H9 (cell line): ENCODE data around the gene DLG2. TPM values are rescaled to one million over a fixed set of nuclear protein-coding genes. Genes with fewer than 3 reads are reported as not detected.

ENCODE experiments used
- DNase-seq: peaks from one replicate; pipeline ENCODE4 v3.0.0-alpha.2; 2017
- H2AFZ ChIP-seq: one replicate; pipeline ENCODE4 v1.6.1; 2013; ENCODE audit warnings: mild to moderate bottlenecking, low read length, control low read depth, moderate library complexity
- H2AK5ac ChIP-seq: 2 replicates; pipeline ENCODE4 v1.6.1; 2013; ENCODE audit warnings: low read length, control low read depth, mixed read lengths; ENCODE audit not compliant: insufficient read length
- H2BK120ac ChIP-seq: one replicate; pipeline ENCODE4 v1.6.1; 2013; ENCODE audit warnings: low read depth, mild to moderate bottlenecking, low read length, control low read depth, inconsistent platforms; ENCODE audit not compliant: poor library complexity, severe bottlenecking
- H2BK12ac ChIP-seq: 2 replicates; pipeline ENCODE4 v1.6.1; 2013; ENCODE audit warnings: low read length, control low read depth, mixed read lengths, low read depth; ENCODE audit not compliant: insufficient read length
- H2BK15ac ChIP-seq: 2 replicates; pipeline ENCODE4 v1.6.1; 2013; ENCODE audit warnings: low read depth, low read length, control low read depth
- H2BK20ac ChIP-seq: one replicate; pipeline ENCODE4 v1.6.1; 2013; ENCODE audit warnings: low read depth, mild to moderate bottlenecking, low read length, control low read depth, inconsistent platforms; ENCODE audit not compliant: poor library complexity, severe bottlenecking
- H2BK5ac ChIP-seq: 2 replicates; pipeline ENCODE4 v1.6.1; 2013; ENCODE audit warnings: low read length, control low read depth, mixed read lengths; ENCODE audit not compliant: insufficient read length
- H3K14ac ChIP-seq: 2 replicates; pipeline ENCODE4 v1.6.1; 2013; ENCODE audit warnings: low read length, control low read depth; ENCODE audit not compliant: insufficient read depth
- H3K18ac ChIP-seq: 2 replicates; pipeline ENCODE4 v1.6.1; 2013; ENCODE audit warnings: low read depth, mild to moderate bottlenecking, mixed read lengths, low read length, control low read depth; ENCODE audit not compliant: insufficient read length
- H3K23ac ChIP-seq: 2 replicates; pipeline ENCODE4 v1.6.1; 2013; ENCODE audit warnings: low read length, control low read depth, mixed read lengths, low read depth; ENCODE audit not compliant: insufficient read length
- H3K23me2 ChIP-seq: 2 replicates; pipeline ENCODE4 v1.6.1; 2013; ENCODE audit warnings: low read depth, mild to moderate bottlenecking, mixed read lengths, low read length, control low read depth; ENCODE audit not compliant: insufficient read length, poor library complexity, severe bottlenecking
- H3K27ac ChIP-seq: 2 replicates; pipeline ENCODE4 v1.5.1; 2013; ENCODE audit warnings: low read length, control low read depth, mixed read lengths, low read depth; ENCODE audit not compliant: insufficient read length
- H3K27me3 ChIP-seq: 2 replicates; pipeline ENCODE4 v1.6.1; 2013; ENCODE audit warnings: low read length, control low read depth, inconsistent platforms; ENCODE audit not compliant: insufficient read depth
- H3K4ac ChIP-seq: 2 replicates; pipeline ENCODE4 v1.6.1; 2013; ENCODE audit warnings: low read depth, mild to moderate bottlenecking, control low read depth, inconsistent platforms, low read length, moderate library complexity
- H3K4me1 ChIP-seq: 2 replicates; pipeline ENCODE4 v1.6.1; 2013; ENCODE audit warnings: low read length, control low read depth, inconsistent platforms; ENCODE audit not compliant: insufficient read depth
- H3K4me2 ChIP-seq: 2 replicates; pipeline ENCODE4 v1.6.1; 2013; ENCODE audit warnings: low read length, control low read depth, mixed read lengths; ENCODE audit not compliant: insufficient read length, insufficient read depth
- H3K56ac ChIP-seq: 2 replicates; pipeline ENCODE4 v1.6.1; 2013; ENCODE audit warnings: low read depth, mild to moderate bottlenecking, mixed read lengths, low read length, control low read depth; ENCODE audit not compliant: insufficient read length
- H3K79me1 ChIP-seq: 2 replicates; pipeline ENCODE4 v1.6.1; 2013; ENCODE audit warnings: low read depth, mild to moderate bottlenecking, moderate library complexity, low read length, control low read depth, inconsistent platforms; ENCODE audit not compliant: insufficient read depth, poor library complexity, severe bottlenecking
- H3K79me2 ChIP-seq: 2 replicates; pipeline ENCODE4 v1.6.1; 2013; ENCODE audit warnings: low read length, control low read depth, inconsistent platforms; ENCODE audit not compliant: insufficient read depth
- H3K9ac ChIP-seq: 2 replicates; pipeline ENCODE4 v1.6.1; 2013; ENCODE audit warnings: low read length, control low read depth, mixed read lengths; ENCODE audit not compliant: insufficient read length; ENCODE audit errors: extremely low read depth
- H3K9me3 ChIP-seq: one replicate; pipeline ENCODE4 v1.6.1; 2013; ENCODE audit warnings: low read depth, low read length, inconsistent platforms; ENCODE audit not compliant: control insufficient read depth
- H3T11ph ChIP-seq: one replicate; pipeline ENCODE4 v1.6.1; 2013; ENCODE audit warnings: mild to moderate bottlenecking, low read length, control low read depth, inconsistent platforms
- H4K20me1 ChIP-seq: one replicate; pipeline ENCODE4 v1.6.1; 2013; ENCODE audit not compliant: control insufficient read depth, insufficient read length, insufficient read depth
- H4K5ac ChIP-seq: 2 replicates; pipeline ENCODE4 v1.6.1; 2013; ENCODE audit warnings: low read depth, mild to moderate bottlenecking, mixed read lengths, low read length, control low read depth; ENCODE audit not compliant: insufficient read length
- H4K8ac ChIP-seq: replicated peaks from 2 replicates; pipeline ENCODE4 v1.6.1; 2013; ENCODE audit warnings: low read length, control low read depth, mixed read lengths, low read depth; ENCODE audit not compliant: insufficient read length
- H4K91ac ChIP-seq: 2 replicates; pipeline ENCODE4 v1.6.1; 2013; ENCODE audit warnings: low read depth, mild to moderate bottlenecking, moderate library complexity, mixed read lengths, low read length, control low read depth; ENCODE audit not compliant: insufficient read length
- H3K27ac Mint-ChIP-seq, 3 experiments: 2 replicates in 2 of 3; 3 replicates in 1 of 3; pipeline ENCODE4 v1.8.0; 2020 to 2021; ENCODE audit warnings: mixed read lengths in 3 of 3, mild to moderate bottlenecking in 1 of 3, moderate library complexity in 1 of 3
- H3K27me3 Mint-ChIP-seq: 2 replicates; pipeline ENCODE4 v1.8.0; 2021; ENCODE audit warnings: low read depth, mild to moderate bottlenecking, moderate library complexity, mixed read lengths
- H3K36me3 Mint-ChIP-seq, 3 experiments: 2 replicates in 2 of 3; 3 replicates in 1 of 3; pipeline ENCODE4 v1.8.0; 2020 to 2021; ENCODE audit warnings: low read depth in 3 of 3, mixed read lengths in 3 of 3; ENCODE audit not compliant: insufficient read depth in 1 of 3
- H3K4me1 Mint-ChIP-seq, 2 experiments: 2 replicates each; pipeline ENCODE4 v1.8.0; 2020; ENCODE audit warnings: mixed read lengths in 2 of 2
- H3K4me3 Mint-ChIP-seq, 2 experiments: 2 replicates in 1 of 2; 3 replicates in 1 of 2; pipeline ENCODE4 v1.8.0; 2020 to 2021; ENCODE audit warnings: mild to moderate bottlenecking in 2 of 2, mixed read lengths in 2 of 2, moderate library complexity in 1 of 2
- H3K9me3 Mint-ChIP-seq, 2 experiments: 2 replicates in 1 of 2; 3 replicates in 1 of 2; pipeline ENCODE4 v1.8.0; 2020; ENCODE audit warnings: mild to moderate bottlenecking in 2 of 2, mixed read lengths in 2 of 2, moderate library complexity in 1 of 2
- total RNA-seq: library from RNA; stranded (reverse); gene quantifications from 2 replicates; pipeline ENCODE4 v1.2.1, GENCODE V29; 2021
- TF ChIP-seq, protein P1 (sequence below): fragments of 200-600 bp; sonication (generic); conservative IDR thresholded peaks from 3 replicates; pipeline ENCODE4 v1.8.0; 2021; ENCODE audit warnings: antibody characterized with exemption, mild to moderate bottlenecking

DLG2 gene
- total RNA-seq, 1 experiment from 2014 or later = 8.0 TPM

DNA sequence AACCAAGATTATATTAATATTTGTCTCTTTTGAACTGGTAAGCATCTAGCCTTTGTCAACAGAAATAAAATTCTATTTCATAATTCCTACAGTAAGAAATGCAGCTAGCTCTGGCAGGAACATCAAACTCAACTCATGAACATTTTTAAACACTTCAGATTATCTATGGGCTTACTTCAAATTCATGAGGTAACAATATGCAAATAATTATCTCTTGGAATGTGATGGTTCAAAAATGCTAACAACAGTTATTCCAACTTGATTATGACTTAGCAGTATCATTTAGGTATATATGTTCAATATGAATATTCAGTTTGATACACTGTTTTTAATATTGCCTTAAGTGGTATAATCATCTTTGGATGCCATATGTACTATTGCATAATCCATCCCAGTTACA is 1237.4 kb downstream of the DLG2 start:
- no peak overlapping the region for H2BK120ac ChIP-seq
- no peaks in the 10 kb centered on the region for H4K20me1 ChIP-seq
- H3K23ac ChIP-seq = no peak overlapping the region
- H3K79me2 ChIP-seq = no peaks in the 10 kb centered on the region
- H3K18ac ChIP-seq = no peak overlapping the region
- H2BK20ac ChIP-seq = no peak overlapping the region
- H3K4ac ChIP-seq = no peak overlapping the region
- H3K27me3 Mint-ChIP-seq = no peaks in the 10 kb centered on the region; the same call in 1 of the 2 replicates
- H3K36me3 Mint-ChIP-seq = no peaks in the 10 kb centered on the region
- H3K4me2 ChIP-seq = no peak overlapping the region
- no peak overlapping the region for H2AFZ ChIP-seq
- no peaks in the 10 kb centered on the region for H3K27me3 ChIP-seq
- no peak overlapping the region for H2BK15ac ChIP-seq
- no peak overlapping the region for H2BK5ac ChIP-seq
- H3K27ac ChIP-seq = no peak overlapping the region
- no peak overlapping the region for H4K91ac ChIP-seq
- no peak overlapping the region for H3K14ac ChIP-seq
- H3K79me1 ChIP-seq = no peaks in the 10 kb centered on the region
- no peak overlapping the region for H4K5ac ChIP-seq
- H2AK5ac ChIP-seq = no peak overlapping the region
- H3K4me1 ChIP-seq = no peaks in the 10 kb centered on the region
- H3K9me3 ChIP-seq = no peaks in the 10 kb centered on the region
- no peak overlapping the region for H3T11ph ChIP-seq
- no peak overlapping the region for H3K4me3 Mint-ChIP-seq
- H4K8ac ChIP-seq = no peak overlapping the region
- TF ChIP-seq, protein P1, sequence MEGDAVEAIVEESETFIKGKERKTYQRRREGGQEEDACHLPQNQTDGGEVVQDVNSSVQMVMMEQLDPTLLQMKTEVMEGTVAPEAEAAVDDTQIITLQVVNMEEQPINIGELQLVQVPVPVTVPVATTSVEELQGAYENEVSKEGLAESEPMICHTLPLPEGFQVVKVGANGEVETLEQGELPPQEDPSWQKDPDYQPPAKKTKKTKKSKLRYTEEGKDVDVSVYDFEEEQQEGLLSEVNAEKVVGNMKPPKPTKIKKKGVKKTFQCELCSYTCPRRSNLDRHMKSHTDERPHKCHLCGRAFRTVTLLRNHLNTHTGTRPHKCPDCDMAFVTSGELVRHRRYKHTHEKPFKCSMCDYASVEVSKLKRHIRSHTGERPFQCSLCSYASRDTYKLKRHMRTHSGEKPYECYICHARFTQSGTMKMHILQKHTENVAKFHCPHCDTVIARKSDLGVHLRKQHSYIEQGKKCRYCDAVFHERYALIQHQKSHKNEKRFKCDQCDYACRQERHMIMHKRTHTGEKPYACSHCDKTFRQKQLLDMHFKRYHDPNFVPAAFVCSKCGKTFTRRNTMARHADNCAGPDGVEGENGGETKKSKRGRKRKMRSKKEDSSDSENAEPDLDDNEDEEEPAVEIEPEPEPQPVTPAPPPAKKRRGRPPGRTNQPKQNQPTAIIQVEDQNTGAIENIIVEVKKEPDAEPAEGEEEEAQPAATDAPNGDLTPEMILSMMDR = no peak
- H3K9ac ChIP-seq = no peak overlapping the region
- H3K9me3 Mint-ChIP-seq = no peaks in the 10 kb centered on the region
- H2BK12ac ChIP-seq = no peak overlapping the region
- no peak overlapping the region for H3K27ac Mint-ChIP-seq
- no peak overlapping the region for H3K56ac ChIP-seq
- DNase-seq = no peak
- no peaks in the 10 kb centered on the region for H3K23me2 ChIP-seq
- H3K4me1 Mint-ChIP-seq = peaks cover 10 to 14% of the 10 kb centered on the region in 2 experiments
